RWPE2 (cell line): ENCODE measurements around the gene GRAP.
"Not testable (repeated sequence)": the region's sequence is repeated elsewhere in the genome, so short reads cannot be mapped to it uniquely, and the experiment has no call there.

ENCODE experiments used
- ATAC-seq: fragments of 200-7000 bp; cut with Tn5 transposase; 3 replicates; pipeline ENCODE4 v1.9.1; 2021; ENCODE audit warnings: low read depth
- DNase-seq: peaks from one replicate; pipeline ENCODE4 v3.0.0-alpha.2; 2020; ENCODE audit warnings: low spot score
- H3K27ac ChIP-seq: fragments of 450-650 bp; 2 replicates; pipeline ENCODE4 v1.5.1; 2017; ENCODE audit warnings: mild to moderate bottlenecking; ENCODE audit not compliant: poor library complexity, severe bottlenecking
- H3K27me3 ChIP-seq: fragments of 250-450 bp; sonication (Bioruptor Pico); 2 replicates; pipeline ENCODE4 v1.5.1; 2021; ENCODE audit warnings: mild to moderate bottlenecking, moderate library complexity; ENCODE audit not compliant: insufficient read depth, poor library complexity, severe bottlenecking
- H3K36me3 ChIP-seq: fragments of 250-450 bp; sonication (Bioruptor Pico); 2 replicates; pipeline ENCODE4 v1.5.1; 2020; ENCODE audit warnings: low read depth, mild to moderate bottlenecking, moderate library complexity
- H3K4me1 ChIP-seq: fragments of 250-450 bp; sonication (Bioruptor Pico); 2 replicates; pipeline ENCODE4 v1.5.1; 2021; ENCODE audit warnings: mild to moderate bottlenecking, moderate library complexity; ENCODE audit not compliant: insufficient read depth, poor library complexity, severe bottlenecking
- H3K4me3 ChIP-seq: fragments of 250-450 bp; sonication (Bioruptor Pico); 2 replicates; pipeline ENCODE4 v1.5.1; 2021; ENCODE audit warnings: mild to moderate bottlenecking, moderate library complexity; ENCODE audit not compliant: severe bottlenecking
- H3K9me3 ChIP-seq: fragments of 250-450 bp; sonication (Bioruptor Pico); 2 replicates; pipeline ENCODE4 v1.5.1; 2021; ENCODE audit warnings: mild to moderate bottlenecking, moderate library complexity; ENCODE audit not compliant: severe bottlenecking

The GRAP gene

DNA sequence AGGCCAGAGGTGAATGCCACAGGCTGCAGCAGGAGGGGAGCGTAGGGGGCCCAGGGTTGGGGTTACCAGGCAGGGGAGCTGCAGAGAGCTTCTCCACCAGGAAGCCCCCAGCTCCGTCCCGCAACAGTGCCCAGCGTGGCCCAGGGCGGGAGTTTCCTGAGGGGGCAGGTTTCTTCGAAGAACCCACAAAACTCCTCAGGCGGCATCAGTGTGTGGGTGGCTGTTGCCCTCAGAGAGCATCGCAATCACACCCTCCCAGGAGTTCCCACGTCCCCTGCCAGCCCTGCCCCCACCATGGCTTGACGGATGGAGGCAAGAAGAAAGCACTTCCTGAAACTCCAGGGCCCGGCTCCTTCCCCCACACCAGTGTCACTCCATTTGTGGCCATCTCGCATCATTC is 8.0 kb downstream of the GRAP start:
- H3K27ac ChIP-seq, H3K27me3 ChIP-seq, H3K4me1 ChIP-seq, H3K4me3 ChIP-seq, DNase-seq, H3K36me3 ChIP-seq, H3K9me3 ChIP-seq, ATAC-seq: not testable (repeated sequence)

DNA sequence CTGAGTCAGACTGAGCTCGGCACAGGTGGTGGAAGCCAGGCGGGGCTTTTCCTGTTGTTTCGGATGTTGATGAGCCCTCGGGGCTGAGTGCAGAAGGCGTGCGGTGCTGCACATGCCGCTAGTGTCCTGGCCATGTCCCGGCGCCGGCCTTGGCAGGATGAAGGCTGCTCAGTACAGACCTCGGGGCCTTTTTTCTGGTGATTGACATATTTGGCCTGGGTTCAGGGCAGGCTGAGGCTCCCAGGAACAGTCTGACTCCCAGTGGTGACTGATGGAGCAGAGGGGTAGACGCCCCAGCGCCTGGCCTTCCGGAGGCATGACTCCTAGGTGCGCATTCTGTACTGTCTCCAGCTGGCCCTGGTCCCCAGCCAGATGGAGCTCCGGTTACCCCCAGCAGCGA is 8.8 kb downstream of the GRAP start:
- ATAC-seq = peak; percentile 88
- not testable (repeated sequence) for H3K27ac ChIP-seq, DNase-seq, H3K27me3 ChIP-seq, H3K9me3 ChIP-seq, H3K36me3 ChIP-seq, H3K4me3 ChIP-seq, H3K4me1 ChIP-seq

GRCh38 chr17:19037547-19037946 is 9.2 kb downstream of the GRAP start:
- not testable (repeated sequence) for ATAC-seq, H3K27ac ChIP-seq, H3K27me3 ChIP-seq

DNA sequence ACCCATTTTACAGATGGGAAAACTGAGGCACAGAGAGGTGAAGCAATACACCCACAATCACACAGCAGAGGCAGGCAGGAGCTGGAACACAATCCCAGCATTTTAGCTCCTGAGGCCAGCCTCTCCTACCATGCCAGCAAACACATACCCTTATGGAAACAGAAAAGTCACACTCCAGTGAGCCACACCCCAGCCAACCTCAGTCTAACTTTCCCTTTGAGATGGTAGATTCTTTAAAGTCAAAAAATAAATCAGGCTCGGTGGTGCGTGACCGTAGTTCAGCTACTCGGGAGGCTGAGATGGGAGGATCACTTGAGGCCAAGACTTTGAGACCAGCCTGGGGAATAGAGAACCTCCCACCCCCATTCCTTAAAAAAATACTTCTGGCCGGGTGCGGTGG is 10.6 kb downstream of the GRAP start:
- not testable (repeated sequence) for H3K9me3 ChIP-seq, H3K4me1 ChIP-seq, H3K36me3 ChIP-seq, H3K27me3 ChIP-seq, ATAC-seq, DNase-seq, H3K4me3 ChIP-seq, H3K27ac ChIP-seq

More at GRCh38 chr17:19037547-19037946, 9.2 kb downstream of the GRAP start:
- not testable (repeated sequence) for H3K4me3 ChIP-seq, DNase-seq, H3K4me1 ChIP-seq, H3K36me3 ChIP-seq, H3K9me3 ChIP-seq

DNA sequence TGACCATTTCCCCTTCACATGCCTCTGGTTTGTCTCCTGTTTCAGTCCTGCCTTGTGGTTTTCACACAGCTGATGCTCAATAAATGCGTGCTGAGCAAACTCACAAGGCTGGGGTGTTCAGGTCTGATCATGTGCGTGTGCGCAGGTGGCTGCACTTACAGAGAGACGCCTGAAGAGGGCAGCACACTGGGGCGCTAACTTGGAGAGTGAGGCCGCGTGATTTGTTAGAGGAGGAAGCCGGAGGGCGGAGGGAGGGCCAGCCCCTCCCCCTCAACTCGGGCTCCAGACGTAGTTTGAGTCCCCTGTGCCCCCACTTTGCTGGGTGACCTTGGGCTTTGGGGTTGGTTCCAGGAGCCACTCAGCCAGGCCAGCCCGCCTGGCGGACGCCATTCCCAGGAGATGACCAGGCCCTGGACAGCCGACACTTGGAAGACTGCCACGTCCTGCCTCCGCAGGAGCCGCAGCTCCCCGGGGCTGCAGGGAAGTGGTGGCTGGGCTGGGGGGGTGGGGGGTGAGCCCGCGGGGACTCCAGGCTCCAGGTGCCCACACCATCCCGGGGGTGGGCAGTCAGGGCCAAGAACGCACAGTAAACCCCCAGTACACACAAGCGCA is 14.3 kb downstream of the GRAP start:
- not testable (repeated sequence) for H3K36me3 ChIP-seq, H3K4me3 ChIP-seq, H3K4me1 ChIP-seq, H3K9me3 ChIP-seq, DNase-seq, H3K27ac ChIP-seq, H3K27me3 ChIP-seq
- peak; percentile 76 for ATAC-seq

- H3K27ac ChIP-seq, H3K36me3 ChIP-seq, H3K9me3 ChIP-seq, H3K4me1 ChIP-seq, H3K27me3 ChIP-seq, H3K4me3 ChIP-seq: not testable (repeated sequence)
- DNase-seq (peak; percentile 29), ATAC-seq (peak; percentile 83)
Observed at GRCh38 chr17:19031729-19032128, 15.0 kb downstream of the GRAP start.

GRCh38 chr17:19030771-19031449 is 15.8 kb downstream of the GRAP start:
- not testable (repeated sequence) for ATAC-seq

DNA sequence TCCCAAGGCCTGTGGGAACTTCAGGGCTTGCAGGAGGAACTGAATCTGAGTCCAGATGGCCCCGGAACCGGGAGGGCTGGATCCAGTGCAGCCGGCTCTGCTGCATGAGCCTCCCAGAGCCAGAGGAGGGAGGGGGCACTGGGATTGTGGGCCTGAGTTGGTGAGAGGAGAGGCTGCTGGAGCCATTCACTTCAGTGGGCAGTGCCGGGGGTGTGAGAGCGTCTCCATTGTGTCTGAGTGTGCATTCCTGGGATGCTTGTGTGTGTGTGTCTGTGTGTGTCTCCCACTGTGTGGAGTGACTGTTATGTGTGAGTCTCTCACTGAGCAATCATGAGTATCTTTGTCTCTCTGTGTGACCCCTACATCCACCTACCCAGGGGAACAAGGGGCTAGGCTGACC is 17.0 kb downstream of the GRAP start:
- not testable (repeated sequence) for DNase-seq

More at GRCh38 chr17:19030771-19031449, 15.8 kb downstream of the GRAP start:
- not testable (repeated sequence) for DNase-seq, H3K27ac ChIP-seq, H3K9me3 ChIP-seq, H3K4me1 ChIP-seq, H3K27me3 ChIP-seq, H3K4me3 ChIP-seq, H3K36me3 ChIP-seq

DNA sequence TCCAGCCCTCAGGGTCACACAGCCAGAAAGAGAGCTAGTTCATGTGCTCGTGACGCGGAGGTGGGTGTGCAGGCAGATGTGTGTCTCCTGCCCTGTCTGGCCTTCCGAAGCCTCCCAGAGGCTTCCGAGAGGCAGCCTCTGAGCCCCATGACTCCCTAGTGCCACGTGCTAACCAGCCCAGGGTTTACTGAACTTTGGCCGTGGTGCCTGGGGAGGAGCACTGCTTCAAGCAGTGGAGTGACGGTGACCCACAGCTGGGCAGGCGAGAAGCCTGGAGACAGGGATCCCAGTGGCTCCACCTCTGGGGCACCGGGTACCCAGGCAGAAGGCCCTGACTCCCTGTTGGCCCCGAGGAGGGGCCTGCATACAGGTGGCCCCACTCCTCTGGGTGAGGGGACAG is 18.1 kb downstream of the GRAP start:
- not testable (repeated sequence) for ATAC-seq, H3K4me1 ChIP-seq, H3K27ac ChIP-seq, H3K27me3 ChIP-seq, DNase-seq, H3K4me3 ChIP-seq, H3K36me3 ChIP-seq, H3K9me3 ChIP-seq

More for the DNA sequence above, 17.0 kb downstream of the GRAP start:
- H3K9me3 ChIP-seq, H3K4me1 ChIP-seq, H3K36me3 ChIP-seq, H3K27ac ChIP-seq, H3K27me3 ChIP-seq, H3K4me3 ChIP-seq: not testable (repeated sequence)
- 0 out of 3 replicates have a peak, but pooled peaks have one; percentile 6 for ATAC-seq
